OCI-LY7 (cell line): ENCODE results near the gene ERICH2.

Experiments used
- EZH2phosphoT487 ChIP-seq: fragments of 200-600 bp; sonication (generic); IDR thresholded peaks from 2 replicates; pipeline ENCODE4 v1.6.1; 2018; ENCODE audit warnings: low read depth, borderline replicate concordance, mild to moderate bottlenecking, mixed run types, antibody characterized with exemption, low read length, moderate library complexity, mixed read lengths
- TF ChIP-seq, protein P1 (sequence below): fragments of 200-600 bp; sonication (generic); conservative IDR thresholded peaks from 2 replicates; pipeline ENCODE4 v1.5.1; 2014; ENCODE audit warnings: mild to moderate bottlenecking, antibody characterized with exemption, low read length, moderate library complexity, mixed read lengths

DNA sequence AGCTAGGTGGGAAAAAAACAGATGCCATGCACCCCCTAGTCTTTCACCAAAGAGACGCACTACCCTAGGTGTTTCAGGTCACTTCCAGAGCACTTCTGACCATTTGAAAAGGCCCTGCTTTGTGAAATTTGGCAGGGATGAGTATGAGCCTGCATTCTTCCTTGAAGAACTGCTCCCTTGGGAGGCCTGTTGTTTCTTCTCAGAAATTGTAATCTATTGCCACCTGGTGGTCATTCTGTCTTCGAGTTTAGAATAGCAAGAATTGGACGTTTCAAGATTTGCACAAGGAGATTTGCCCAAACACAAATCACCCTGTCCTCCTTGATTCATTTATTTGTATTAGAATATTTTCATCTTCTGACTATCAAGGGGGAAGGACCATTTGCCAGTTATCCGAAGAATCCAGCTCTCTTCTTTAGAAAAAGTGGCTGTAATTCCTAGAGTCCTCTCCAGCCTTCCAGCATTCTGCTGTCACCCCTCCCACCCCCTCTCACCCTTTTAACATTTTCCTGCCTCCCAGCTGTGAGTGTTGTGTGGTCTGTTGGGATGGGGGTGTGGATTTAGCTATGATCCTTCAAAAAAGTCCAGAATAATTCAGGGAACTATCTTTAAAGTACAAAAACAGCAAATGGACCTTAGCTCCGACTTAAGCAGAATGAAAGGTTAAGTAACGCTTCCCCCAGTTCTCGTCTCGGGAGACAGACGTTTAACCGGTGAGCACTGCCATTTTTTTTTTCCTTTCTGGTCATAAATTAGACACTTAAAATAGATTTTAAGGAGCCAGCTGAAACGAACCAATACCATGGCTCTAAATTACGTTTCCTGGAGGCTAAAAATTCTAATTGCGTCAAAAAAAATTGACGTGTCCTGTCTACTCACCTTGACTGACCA, 42.8 kb downstream of the ERICH2 start:
- TF ChIP-seq, protein P1, sequence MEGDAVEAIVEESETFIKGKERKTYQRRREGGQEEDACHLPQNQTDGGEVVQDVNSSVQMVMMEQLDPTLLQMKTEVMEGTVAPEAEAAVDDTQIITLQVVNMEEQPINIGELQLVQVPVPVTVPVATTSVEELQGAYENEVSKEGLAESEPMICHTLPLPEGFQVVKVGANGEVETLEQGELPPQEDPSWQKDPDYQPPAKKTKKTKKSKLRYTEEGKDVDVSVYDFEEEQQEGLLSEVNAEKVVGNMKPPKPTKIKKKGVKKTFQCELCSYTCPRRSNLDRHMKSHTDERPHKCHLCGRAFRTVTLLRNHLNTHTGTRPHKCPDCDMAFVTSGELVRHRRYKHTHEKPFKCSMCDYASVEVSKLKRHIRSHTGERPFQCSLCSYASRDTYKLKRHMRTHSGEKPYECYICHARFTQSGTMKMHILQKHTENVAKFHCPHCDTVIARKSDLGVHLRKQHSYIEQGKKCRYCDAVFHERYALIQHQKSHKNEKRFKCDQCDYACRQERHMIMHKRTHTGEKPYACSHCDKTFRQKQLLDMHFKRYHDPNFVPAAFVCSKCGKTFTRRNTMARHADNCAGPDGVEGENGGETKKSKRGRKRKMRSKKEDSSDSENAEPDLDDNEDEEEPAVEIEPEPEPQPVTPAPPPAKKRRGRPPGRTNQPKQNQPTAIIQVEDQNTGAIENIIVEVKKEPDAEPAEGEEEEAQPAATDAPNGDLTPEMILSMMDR, result peak; percentile 91
- no peak for TF ChIP-seq EZH2phosphoT487
